ENCODE results near the gene CEACAM21. TPM values are rescaled to one million over a fixed set of nuclear protein-coding genes. Genes with fewer than 3 reads are reported as not detected.
A peak's percentile ranks its signal among the peaks of the same experiment; 100 is the strongest.

Gene CEACAM21
- total and polyA plus RNA-seq, 3 donors from 2014 or later, result 0.71 to 3.6 (median 1.3) TPM

GRCh38 chr19:41533671-41534215, 42.2 kb upstream of the CEACAM21 start:
- WGBS, 2 donors, result 41 to 62% methylated on average over 1 of the region's 1 CpG

GRCh38 chr19:41535029-41535622, 40.8 kb upstream of the CEACAM21 start:
- Histone ChIP-seq H3K27me3 (no peaks in the 10 kb centered on the region), H3K4me3 (no peak overlapping the region), H3K27ac (no peak overlapping the region), H3K36me3 (ENCODE audit: low read depth, missing control alignments) (no peaks in the 10 kb centered on the region), H3K9me3 (no peaks in the 10 kb centered on the region), H3K4me1 (no peaks in the 10 kb centered on the region)
- intact Hi-C loops (cut with DNase I; ENCODE audit: low total_unique reads), result no loop called here
- no peak for TF ChIP-seq CTCF (IDR thresholded peaks at IDR 0.05)
- WGBS, 2 donors, result 69 to 71% methylated on average over 4 of the region's 4 CpGs
- no peak for DNase-seq

More at GRCh38 chr19:41533671-41534215, 42.2 kb upstream of the CEACAM21 start:
- Histone ChIP-seq H3K36me3 (ENCODE audit: low read depth, missing control alignments) (no peaks in the 10 kb centered on the region), H3K27ac (no peak overlapping the region), H3K4me1 (no peaks in the 10 kb centered on the region), H3K4me3 (no peak overlapping the region), H3K27me3 (no peaks in the 10 kb centered on the region), H3K9me3 (no peaks in the 10 kb centered on the region)
- TF ChIP-seq CTCF (IDR thresholded peaks at IDR 0.05) (no peak), POLR2A (IDR thresholded peaks at IDR 0.05) (no peak)
- intact Hi-C loops (cut with DNase I; ENCODE audit: low total_unique reads), result no loop called here
- no peak for DNase-seq

- H3K27ac ChIP-seq, result no peak overlapping the region
- no peaks in the 10 kb centered on the region for H3K36me3 ChIP-seq (ENCODE audit: low read depth, missing control alignments)
- H3K27me3 ChIP-seq, result no peaks in the 10 kb centered on the region
- TF ChIP-seq POLR2A (IDR thresholded peaks at IDR 0.05) (no peak), CTCF (IDR thresholded peaks at IDR 0.05) (peak in 2 of 3 experiments; percentile 12 to 42)
- H3K4me1 ChIP-seq, result no peaks in the 10 kb centered on the region
- 40 to 46% methylated on average over 1 of the region's 1 CpG for WGBS, 2 donors
- DNase-seq, result no peak
- intact Hi-C loops (cut with DNase I; ENCODE audit: low total_unique reads), result no loop called here
- H3K4me3 ChIP-seq, result no peak overlapping the region
- H3K9me3 ChIP-seq, result no peaks in the 10 kb centered on the region
Observed at GRCh38 chr19:41537789-41538188, 38.2 kb upstream of the CEACAM21 start.

- 56 to 59% methylated on average over 11 of the region's 11 CpGs for WGBS, 2 donors
- Histone ChIP-seq H3K27ac (no peak overlapping the region), H3K9me3 (no peaks in the 10 kb centered on the region), H3K36me3 (ENCODE audit: low read depth, missing control alignments) (no peaks in the 10 kb centered on the region), H3K4me1 (no peaks in the 10 kb centered on the region), H3K27me3 (no peaks in the 10 kb centered on the region), H3K4me3 (no peak overlapping the region)
- no peak for DNase-seq
- intact Hi-C loops (cut with DNase I; ENCODE audit: low total_unique reads), result no loop called here
- no peak for TF ChIP-seq POLR2A (IDR thresholded peaks at IDR 0.05)
- no peak for TF ChIP-seq CTCF (IDR thresholded peaks at IDR 0.05)
Observed at GRCh38 chr19:41540041-41540695, 35.8 kb upstream of the CEACAM21 start.

Data from testis (tissue), 3 donors.